K562 (cell line): Measurements from ENCODE around the gene CCDC9. TPM values are rescaled to one million over a fixed set of nuclear protein-coding genes. Genes with fewer than 3 reads are reported as not detected.
A peak's percentile ranks its signal among the peaks of the same experiment; 100 is the strongest.

Experiments
- BCLAF1 ChIP-seq, 2 experiments: fragments of 450-650 bp in 1 of 2; IDR thresholded peaks; 2 replicates each; pipeline ENCODE4 v1.6.1; 2011 to 2017; ENCODE audit warnings: low read depth in 2 of 2, antibody characterized with exemption in 1 of 2, borderline replicate concordance in 1 of 2, low read length in 1 of 2, mild to moderate bottlenecking in 1 of 2, mixed read lengths in 1 of 2; ENCODE audit not compliant: control insufficient read depth in 1 of 2
- BMI1 ChIP-seq: fragments of 150-350 bp; IDR thresholded peaks from 2 replicates; pipeline ENCODE4 v1.6.1; 2014; ENCODE audit warnings: low read length
- C11orf30 ChIP-seq: fragments of 450-650 bp; IDR thresholded peaks from 2 replicates; pipeline ENCODE4 v1.6.1; 2016; ENCODE audit warnings: low read depth, mild to moderate bottlenecking
- CBX5 ChIP-seq: IDR thresholded peaks from 2 replicates; pipeline ENCODE4 v1.6.1; 2014; ENCODE audit warnings: low read depth, borderline replicate concordance
- ETS2 ChIP-seq: IDR thresholded peaks from 2 replicates; pipeline ENCODE4 v1.6.1; 2016; ENCODE audit warnings: borderline replicate concordance, missing genetic modification characterization, mild to moderate bottlenecking, moderate library complexity, missing compliant biosample characterization; ENCODE audit not compliant: poor library complexity, severe bottlenecking
- ETV1 ChIP-seq: fragments of 450-650 bp; conservative IDR thresholded peaks from 2 replicates; pipeline ENCODE4 v1.6.1; 2016; ENCODE audit warnings: missing genetic modification characterization, control low read depth, low read depth, missing compliant biosample characterization
- MAFG ChIP-seq: fragments of 450-650 bp; conservative IDR thresholded peaks from 2 replicates; pipeline ENCODE4 v1.6.1; 2016; ENCODE audit warnings: missing genetic modification characterization, missing compliant biosample characterization
- MITF ChIP-seq: IDR thresholded peaks from 2 replicates; pipeline ENCODE4 v1.6.1; 2014; ENCODE audit warnings: antibody characterized with exemption
- PKNOX1 ChIP-seq: fragments of 450-650 bp; IDR thresholded peaks from 2 replicates; pipeline ENCODE4 v1.6.1; 2016
- SMARCC2 ChIP-seq: fragments of 450-650 bp; IDR thresholded peaks from 2 replicates; pipeline ENCODE4 v1.6.1; 2017; ENCODE audit warnings: antibody characterized with exemption, moderate library complexity, mild to moderate bottlenecking, low read depth
- TRIM28 ChIP-seq: fragments of 450-650 bp; IDR thresholded peaks from 2 replicates; pipeline ENCODE4 v1.6.1; 2017
- ZNF780A ChIP-seq: fragments of 250-450 bp; sonication (Bioruptor Pico); IDR thresholded peaks from 2 replicates; pipeline ENCODE4 v1.5.0; 2021; ENCODE audit warnings: mild to moderate bottlenecking
- polyA plus RNA-seq, 8 experiments: library from polyadenylated mRNA; depleted of rRNA in 4 of 8; stranded (reverse) in 5 of 8; unstranded in 3 of 8; fragments of >200 nt; fragmentation: Nextera tagmentation in 2 of 8; fragmentation: Illumina TruSeq in 1 of 8; extraction: Ambion mirVana in 2 of 8; extraction: Trizol in 1 of 8; gene quantifications; 2 replicates each; pipeline versions ENCODE4 v1.2.1 to v1.2.3, GENCODE V29; 2011 to 2014; ENCODE audit warnings: inconsistent platforms in 1 of 8, missing spikeins in 1 of 8
- total RNA-seq, 7 experiments: library from RNA; depleted of rRNA in 6 of 7; stranded (reverse); fragments of >200 nt in 6 of 7; fragmentation: Illumina TruSeq in 2 of 7; extraction: Trizol in 2 of 7; gene quantifications; 2 replicates each; pipeline versions ENCODE4 v1.2.1 to v1.2.3, GENCODE V29; 2011 to 2021; ENCODE audit warnings: low replicate concordance in 1 of 7
- TF ChIP-seq, protein P1 (sequence below), 2 experiments: IDR thresholded peaks; 2 replicates each; pipeline ENCODE4 v1.6.1; 2012; ENCODE audit warnings: improper control_type of control experiment in 2 of 2, low read depth in 2 of 2, low read length in 2 of 2, borderline replicate concordance in 1 of 2

The CCDC9 gene
- total and polyA plus RNA-seq, 9 of the 15 experiments (the other 6 are each of a cell fraction or from before 2014, with no cell fraction given): 0.23 to 38.6 (median 8.4) TPM

DNA sequence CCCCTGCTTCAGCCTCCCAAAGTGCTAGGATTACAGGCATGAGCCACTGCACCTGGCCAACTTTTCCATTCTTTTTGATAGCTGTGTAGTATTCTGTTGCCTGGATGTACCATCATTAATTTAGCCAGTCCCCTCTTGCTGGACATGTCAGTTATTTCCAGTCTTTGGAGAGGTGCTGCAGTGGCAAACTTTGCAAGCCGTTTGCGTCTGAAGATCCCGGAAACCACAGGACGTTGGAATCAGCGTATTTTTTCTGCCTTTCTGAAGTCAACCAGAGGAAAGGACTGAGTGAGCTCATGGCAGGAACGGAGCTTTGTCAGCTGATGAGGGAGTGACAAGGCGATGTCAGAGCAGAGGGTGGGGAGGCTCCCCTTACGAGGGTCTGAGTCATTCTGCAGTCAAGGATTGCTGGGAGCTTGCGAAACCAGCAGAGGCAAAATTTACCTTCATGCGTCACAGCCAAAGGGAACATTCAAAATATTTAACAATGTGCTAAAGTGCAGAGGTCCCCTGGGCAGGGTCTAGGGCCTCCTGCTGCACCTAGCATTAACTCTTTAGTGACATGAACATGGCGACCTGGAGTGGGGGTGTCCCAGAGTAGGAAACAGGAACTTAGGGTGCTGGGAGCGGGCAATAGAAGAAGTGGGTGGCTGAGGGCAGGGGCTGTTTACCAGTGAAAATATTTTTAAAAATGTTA, 58.9 kb downstream of the CCDC9 start (continued):
- TF ChIP-seq CBX5 (no peak), ETV1 (peak; percentile 60; the same call in 1 of the 2 replicates), ETS2 (tag) (no peak), SMARCC2 (peak; percentile 74; the same call in 1 of the 2 replicates), MAFG (tag) (peak; percentile 87), BMI1 (no peak), ZNF780A (CRISPR knock-in tag) (no peak), C11orf30 (peak; percentile 89), PKNOX1 (peak; percentile 95), BCLAF1 (IDR thresholded peaks at IDR 0.05; ENCODE audit: borderline replicate concordance in 1 of 2, control insufficient read depth in 1 of 2, low read depth in 2 of 2, low read length in 1 of 2) (no peak), TRIM28 (peak; percentile 84), MITF (peak; percentile 80)
- TF ChIP-seq, protein P1, sequence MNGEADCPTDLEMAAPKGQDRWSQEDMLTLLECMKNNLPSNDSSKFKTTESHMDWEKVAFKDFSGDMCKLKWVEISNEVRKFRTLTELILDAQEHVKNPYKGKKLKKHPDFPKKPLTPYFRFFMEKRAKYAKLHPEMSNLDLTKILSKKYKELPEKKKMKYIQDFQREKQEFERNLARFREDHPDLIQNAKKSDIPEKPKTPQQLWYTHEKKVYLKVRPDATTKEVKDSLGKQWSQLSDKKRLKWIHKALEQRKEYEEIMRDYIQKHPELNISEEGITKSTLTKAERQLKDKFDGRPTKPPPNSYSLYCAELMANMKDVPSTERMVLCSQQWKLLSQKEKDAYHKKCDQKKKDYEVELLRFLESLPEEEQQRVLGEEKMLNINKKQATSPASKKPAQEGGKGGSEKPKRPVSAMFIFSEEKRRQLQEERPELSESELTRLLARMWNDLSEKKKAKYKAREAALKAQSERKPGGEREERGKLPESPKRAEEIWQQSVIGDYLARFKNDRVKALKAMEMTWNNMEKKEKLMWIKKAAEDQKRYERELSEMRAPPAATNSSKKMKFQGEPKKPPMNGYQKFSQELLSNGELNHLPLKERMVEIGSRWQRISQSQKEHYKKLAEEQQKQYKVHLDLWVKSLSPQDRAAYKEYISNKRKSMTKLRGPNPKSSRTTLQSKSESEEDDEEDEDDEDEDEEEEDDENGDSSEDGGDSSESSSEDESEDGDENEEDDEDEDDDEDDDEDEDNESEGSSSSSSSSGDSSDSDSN (IDR thresholded peaks at IDR 0.05; ENCODE audit: borderline replicate concordance in 1 of 2, low read depth in 2 of 2, low read length in 2 of 2): 0 out of 4 replicates have a peak, but pooled peaks of 1 of the 2 experiments have one; percentile 44
